Heart left ventricle (tissue), 16 donors: ENCODE measurements around the gene KANK2. TPM values are rescaled to one million over a fixed set of nuclear protein-coding genes. Genes with fewer than 3 reads are reported as not detected.

Source experiments
- ATAC-seq, 4 donors: fragments of 200-7000 bp; cut with Tn5 transposase; one replicate each; pipeline ENCODE4 v1.9.1; 2020 to 2022; ENCODE audit warnings: moderate library complexity in 4 of 4, mild to moderate bottlenecking in 3 of 4, moderate number of reproducible peaks in 1 of 4
- DNase-seq, 5 donors: peaks; one replicate each; pipeline ENCODE4 v3.0.0-alpha.2; 2020
- H3K27ac ChIP-seq, 12 donors: fragments of 200-600 bp; sonication (generic) in 4 of 12; one replicate each; pipeline versions ENCODE4 v1.5.0 to v1.8.0; 2016 to 2022; ENCODE audit warnings: mild to moderate bottlenecking in 2 of 12
- H3K27me3 ChIP-seq, 9 donors: fragments of 200-600 bp; sonication (generic) in 2 of 9; one replicate each; pipeline versions ENCODE4 v1.5.1 to v1.8.0; 2016 to 2022; ENCODE audit warnings: mild to moderate bottlenecking in 3 of 9
- H3K36me3 ChIP-seq, 9 donors: fragments of 200-600 bp; sonication (generic) in 2 of 9; one replicate each; pipeline versions ENCODE4 v1.5.0 to v1.8.0; 2018 to 2022; ENCODE audit warnings: mild to moderate bottlenecking in 2 of 9
- H3K4me1 ChIP-seq, 12 donors: fragments of 200-600 bp; sonication (generic) in 4 of 12; one replicate each; pipeline versions ENCODE4 v1.5.0 to v1.8.0; 2016 to 2022; ENCODE audit warnings: mild to moderate bottlenecking in 3 of 12
- H3K4me3 ChIP-seq, 12 donors: fragments of 200-600 bp; sonication (generic) in 4 of 12; one replicate each; pipeline versions ENCODE4 v1.5.0 to v1.8.0; 2017 to 2022; ENCODE audit warnings: mild to moderate bottlenecking in 9 of 12, moderate library complexity in 4 of 12
- H3K9me3 ChIP-seq, 12 donors: fragments of 200-600 bp; sonication (generic) in 4 of 12; one replicate each; pipeline versions ENCODE4 v1.5.0 to v1.8.0; 2016 to 2022; ENCODE audit warnings: mild to moderate bottlenecking in 1 of 12
- POLR2A ChIP-seq, 2 donors: fragments of 450-650 bp; IDR thresholded peaks; one replicate each; pipeline ENCODE4 v1.6.1; 2017; ENCODE audit warnings: antibody characterized with exemption in 2 of 2, mild to moderate bottlenecking in 2 of 2, moderate library complexity in 2 of 2
- WGBS, 4 donors: extraction: QIAGEN DNeasy Blood & Tissue Kit in 2 of 4; methylation state at CpG; one replicate each; pipeline versions ENCODE4 v1.1.5 to v1.1.7; 2013 to 2018; 5-methylcytosine and 5-hydroxymethylcytosine counted together
- intact Hi-C, 10 donors: fragments of 100-400 bp; cut with DNase I; formaldehyde crosslinking; loops; one replicate each; pipeline versions ENCODE4 v1.11.1 to v1.14.2; 2022
- polyA plus RNA-seq, 2 donors: library from polyadenylated mRNA; stranded (reverse); fragments of 200-250 nt; gene quantifications; one replicate each; pipeline ENCODE4 v1.2.3, GENCODE V29; 2013
- total RNA-seq, 9 donors: library from RNA; depleted of rRNA in 2 of 9; stranded (reverse); fragments of >200 nt in 2 of 9; fragmentation: NEBNext Ultra II Directional in 3 of 9; extraction: Animal tissue kit (Norgen Biotek cat#: 25700) in 3 of 9; gene quantifications; one replicate each; pipeline versions ENCODE4 v1.1.0 to v1.2.4, GENCODE V29; 2016 to 2023
- TF ChIP-seq, protein P1 (sequence below), 12 donors: fragments of 200-600 bp; sonication (generic) in 4 of 12; IDR thresholded peaks; one replicate each; pipeline versions ENCODE4 v1.5.0 to v1.8.0; 2018 to 2022; ENCODE audit warnings: antibody characterized with exemption in 12 of 12, mild to moderate bottlenecking in 5 of 12
- donor health status: ischemic (EF 13 %, LVEDD 7.1; RV severe dilation, severe dysfunction).
- donor health status: healthy with polysubstance abuse.
- donor health status: DM: no; HTN: yes; CAD: no.
- donor health status: DM: no; HTN: no; CAD: no.
- donor health status: ischemic (EF 25% LVEDD 6.9; RV normal size, moderate dysfunction).
- donor health status: ischemic (EF 25% LVEDD 5.7; RV mildly dilated, moderate dysfunction).
- donor health status: healthy.
- donor health status: DM: yes; HTN: yes; CAD: no.
- donor health status: ischemic (EF 35%, LVEDD 5.7; RV mildly dilated, moderate dysfunction).
- donor health status: nonischemic (EF 11% LVEDD 7.7; RV severe dilation, severe dysfunction).
- donor health status: DM: yes; HTN: yes; CAD: no.
- donor health status: PGD.
- donor health status: ischemic (EF 29% LVEDD 5.4; RV normal size, mild dysfunction).
- donor health status: nonischemic (EF 23%, LVEDD 6.1; RV moderate dilation, normal function).

KANK2 gene
- total and polyA plus RNA-seq, 11 donors = 232 to 1,831 (median 294) TPM

DNA sequence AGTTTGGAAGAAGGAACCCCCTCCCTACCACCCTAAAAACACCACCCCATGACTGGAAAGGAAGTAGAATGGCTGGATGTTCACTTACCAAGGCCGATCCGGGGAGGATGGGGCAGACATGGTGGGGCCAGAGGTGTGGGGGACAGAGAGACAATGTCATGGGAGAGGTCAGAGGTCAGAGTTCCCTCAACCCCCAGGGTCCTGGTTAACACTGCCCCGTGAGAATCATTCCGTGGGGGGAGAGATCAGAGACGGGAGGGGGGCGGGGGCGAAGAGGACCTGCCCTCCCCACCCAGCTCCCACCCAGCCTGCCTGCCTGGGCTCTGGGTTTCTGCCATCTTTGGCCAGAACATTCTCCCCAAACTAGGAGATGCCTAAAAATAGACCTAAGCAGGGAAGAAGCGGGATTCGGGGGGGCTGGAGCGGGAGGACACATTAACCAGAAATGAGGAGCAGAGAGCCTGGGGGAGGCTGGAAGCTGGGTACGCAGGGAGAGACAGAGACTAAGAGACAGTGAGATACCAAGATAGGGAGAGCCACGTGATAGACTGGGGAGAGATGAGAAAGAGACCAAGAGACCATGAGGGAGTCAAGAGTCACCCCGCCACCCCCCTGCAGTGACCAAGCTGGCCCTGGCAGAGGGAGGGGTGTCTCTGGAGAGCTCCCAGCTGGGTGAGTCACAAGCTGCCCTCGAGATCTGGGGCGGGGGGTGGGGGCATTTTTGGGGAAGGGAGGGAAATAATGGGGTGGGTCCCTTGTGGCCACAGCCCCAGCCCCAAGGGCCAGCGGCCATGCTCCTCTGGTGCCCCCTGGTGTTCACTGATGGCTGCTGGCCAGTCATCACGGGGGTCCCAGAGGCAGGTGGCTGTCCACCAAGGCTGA lies 6.1 kb upstream of the KANK2 start:
- H3K4me3 ChIP-seq = peak overlapping the region in 9 of 12 donors; percentile 1 to 43 (median 35)
- intact Hi-C loops = loop anchor here (1.0 to 10.0 kb wide), 10 partner anchors 61 to 269 kb away; no protein-coding TSS in a partner anchor
- H3K4me1 ChIP-seq = peaks cover 0 to 42% (median 26%) of the 10 kb centered on the region in 12 donors
- DNase-seq = peak; percentile 82 to 89 (median 88)
- H3K9me3 ChIP-seq = no peaks in the 10 kb centered on the region
- peak; percentile 75 to 83 (median 78) for ATAC-seq
- WGBS, 4 donors = 26 to 31% (median 28%) methylated on average over 14 to 17 of the region's 17 CpGs
- no peaks in the 10 kb centered on the region for H3K27me3 ChIP-seq
- H3K36me3 ChIP-seq = peaks cover 0 to 86% (median 41%) of the 10 kb centered on the region in 9 donors
- TF ChIP-seq, protein P1, sequence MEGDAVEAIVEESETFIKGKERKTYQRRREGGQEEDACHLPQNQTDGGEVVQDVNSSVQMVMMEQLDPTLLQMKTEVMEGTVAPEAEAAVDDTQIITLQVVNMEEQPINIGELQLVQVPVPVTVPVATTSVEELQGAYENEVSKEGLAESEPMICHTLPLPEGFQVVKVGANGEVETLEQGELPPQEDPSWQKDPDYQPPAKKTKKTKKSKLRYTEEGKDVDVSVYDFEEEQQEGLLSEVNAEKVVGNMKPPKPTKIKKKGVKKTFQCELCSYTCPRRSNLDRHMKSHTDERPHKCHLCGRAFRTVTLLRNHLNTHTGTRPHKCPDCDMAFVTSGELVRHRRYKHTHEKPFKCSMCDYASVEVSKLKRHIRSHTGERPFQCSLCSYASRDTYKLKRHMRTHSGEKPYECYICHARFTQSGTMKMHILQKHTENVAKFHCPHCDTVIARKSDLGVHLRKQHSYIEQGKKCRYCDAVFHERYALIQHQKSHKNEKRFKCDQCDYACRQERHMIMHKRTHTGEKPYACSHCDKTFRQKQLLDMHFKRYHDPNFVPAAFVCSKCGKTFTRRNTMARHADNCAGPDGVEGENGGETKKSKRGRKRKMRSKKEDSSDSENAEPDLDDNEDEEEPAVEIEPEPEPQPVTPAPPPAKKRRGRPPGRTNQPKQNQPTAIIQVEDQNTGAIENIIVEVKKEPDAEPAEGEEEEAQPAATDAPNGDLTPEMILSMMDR (IDR thresholded peaks at IDR 0.05) = peak; percentile 72 to 94 (median 86)
- TF ChIP-seq POLR2A (IDR thresholded peaks at IDR 0.05) = no peak
- H3K27ac ChIP-seq = peak overlapping the region; percentile 78 to 97 (median 90)

DNA sequence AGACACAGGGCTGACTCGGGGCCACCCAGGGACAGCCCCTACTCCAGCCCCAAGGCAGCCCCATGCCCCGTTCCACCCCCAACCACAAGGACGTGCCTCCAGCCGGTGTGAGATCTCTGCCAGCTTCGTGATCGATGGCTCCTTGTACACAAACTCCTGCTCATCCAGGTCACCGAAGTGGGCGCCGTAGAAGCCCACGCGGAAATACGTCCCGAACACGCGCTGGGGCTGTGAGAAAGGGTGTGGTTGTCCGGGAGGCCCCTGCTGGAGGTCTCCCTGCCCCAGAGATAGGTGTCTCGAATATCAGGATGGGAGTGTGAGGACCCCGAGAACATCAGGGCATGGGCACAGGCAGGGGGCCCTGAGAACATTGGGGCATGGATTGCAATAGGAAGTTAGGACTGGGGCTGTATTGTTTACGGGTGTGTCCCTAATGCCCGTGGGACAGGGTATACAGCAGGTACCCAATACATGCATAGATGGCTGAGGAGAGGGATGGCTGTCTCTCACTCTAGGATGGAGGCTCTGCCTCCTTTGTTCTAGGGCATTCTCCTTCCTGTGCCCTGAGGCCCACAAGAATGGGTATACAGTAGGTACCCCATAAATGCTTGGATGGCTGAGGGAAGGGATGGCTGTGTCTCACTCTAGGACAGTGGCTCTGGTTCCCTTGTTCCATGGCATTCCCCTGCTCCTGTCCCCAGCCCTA lies 5.3 kb upstream of the KANK2 start:
- Histone ChIP-seq H3K27ac (peak overlapping the region; percentile 78 to 97 (median 90)), H3K4me3 (no peak overlapping the region), H3K9me3 (no peaks in the 10 kb centered on the region), H3K36me3 (peaks cover 0 to 79% (median 39%) of the 10 kb centered on the region in 9 donors), H3K4me1 (peaks cover 4 to 49% (median 33%) of the 10 kb centered on the region in 12 donors), H3K27me3 (peaks cover 0 to 1% (median 0%) of the 10 kb centered on the region in 9 donors)
- no peak for TF ChIP-seq POLR2A (IDR thresholded peaks at IDR 0.05)
- TF ChIP-seq, protein P1 (IDR thresholded peaks at IDR 0.05) = no peak
- DNase-seq (no peak), ATAC-seq (peak in 1 of 4 donors; percentile 2)
- WGBS, 4 donors = 82 to 90% (median 85%) methylated on average over 19 to 20 of the region's 20 CpGs
- intact Hi-C loops = loop anchor here in 9 of 10 donors (1.0 to 10.0 kb wide), 10 partner anchors 60 to 268 kb away; no protein-coding TSS in a partner anchor

DNA sequence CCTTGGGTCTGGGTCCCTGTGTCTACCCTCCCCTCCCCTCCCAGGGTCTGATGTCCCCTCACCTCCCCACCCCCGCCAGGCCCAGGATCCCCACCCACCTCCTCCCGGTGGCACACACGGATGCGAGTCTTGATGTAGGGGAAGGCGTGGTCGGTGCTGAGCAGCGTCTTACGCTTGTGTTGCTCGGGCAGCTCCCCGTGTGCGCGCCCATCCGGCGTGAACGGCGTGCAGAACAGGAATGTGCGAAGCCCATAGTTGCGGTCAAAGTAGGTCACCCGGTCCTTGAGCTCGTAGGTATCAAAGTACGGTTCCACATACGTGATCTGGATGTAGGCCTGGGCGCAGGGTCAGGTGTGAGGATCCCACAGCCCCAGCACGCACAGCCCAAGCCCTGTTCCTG lies 4.4 kb upstream of the KANK2 start:
- Histone ChIP-seq H3K27ac (peak overlapping the region in 10 of 12 donors; percentile 78 to 97 (median 91)), H3K4me3 (no peak overlapping the region), H3K36me3 (peaks cover 0 to 70% (median 32%) of the 10 kb centered on the region in 9 donors), H3K4me1 (peaks cover 4 to 50% (median 34%) of the 10 kb centered on the region in 12 donors), H3K9me3 (no peaks in the 10 kb centered on the region), H3K27me3 (peaks cover 0 to 6% (median 0%) of the 10 kb centered on the region in 9 donors)
- no peak for DNase-seq
- TF ChIP-seq, protein P1 (IDR thresholded peaks at IDR 0.05) = no peak
- no peak for TF ChIP-seq POLR2A (IDR thresholded peaks at IDR 0.05)
- WGBS, 4 donors = 92 to 95% (median 93%) methylated on average over 23 to 24 of the region's 24 CpGs
- ATAC-seq = no peak
- intact Hi-C loops = loop anchor here in 8 of 10 donors (2.0 to 10.0 kb wide), 6 partner anchors 59 to 267 kb away; no protein-coding TSS in a partner anchor
